ENCODE measurements around the gene CFDP1.

DNA sequence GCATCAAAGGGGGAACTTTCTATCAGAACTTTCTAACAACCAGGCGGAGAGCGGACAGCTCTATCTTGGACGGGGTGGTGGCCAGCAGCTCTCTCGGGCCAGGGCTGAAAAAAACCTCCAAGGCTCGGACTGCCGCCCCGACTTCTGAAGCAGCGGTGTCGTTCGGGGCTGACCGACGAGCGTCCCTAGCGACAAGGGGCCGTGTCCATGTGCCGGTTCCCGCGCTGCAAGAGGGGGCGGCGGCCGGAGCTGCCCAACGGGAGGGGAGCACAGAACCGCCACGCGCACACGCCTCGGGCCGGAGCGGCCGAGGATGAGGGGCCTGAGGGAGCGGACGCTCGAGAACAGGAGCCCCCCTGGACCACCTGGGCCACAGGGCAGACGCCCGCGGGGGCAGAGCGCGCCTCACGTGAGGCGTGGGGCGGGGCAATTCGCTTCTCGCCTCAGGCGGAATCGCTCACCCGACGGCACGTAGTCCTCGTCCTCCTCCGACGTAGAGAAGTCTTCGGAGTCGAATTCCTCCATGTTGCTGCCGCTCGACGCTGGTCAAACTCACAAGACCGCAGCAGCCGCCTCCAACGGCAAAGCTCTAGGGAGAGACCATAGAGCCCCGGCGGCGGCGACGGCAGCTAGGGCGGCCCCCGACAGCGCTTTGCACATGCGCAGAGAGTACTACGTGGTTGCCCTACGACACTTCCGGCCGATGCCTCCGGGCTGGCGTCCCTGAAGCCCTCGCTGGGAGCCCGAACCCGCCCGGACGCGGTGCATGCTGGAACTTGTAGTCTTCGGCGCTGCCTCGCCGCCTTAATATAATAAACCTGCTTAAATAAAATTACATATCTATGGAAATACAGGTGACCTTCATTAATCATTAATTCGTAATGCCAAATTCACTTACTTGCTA lies at the start of gene CFDP1:
- TF ChIP-seq CTCF (IDR thresholded peaks at IDR 0.05; ENCODE audit: poor library complexity) (peak; percentile 2), EZH2 (IDR thresholded peaks at IDR 0.05; ENCODE audit: borderline replicate concordance) (no peak)

All from hepatocyte (in vitro differentiated cells).